Activated CD4-positive, alpha-beta T cell treated with anti-CD3 and anti-CD28 coated beads for 4 hours (primary cell): Measurements from ENCODE around the gene SEZ6.

Experiments used
- DNase-seq, 2 donors: peaks; one replicate each; pipeline ENCODE4 v3.0.0-alpha.2; 2020

Gene SEZ6

DNA sequence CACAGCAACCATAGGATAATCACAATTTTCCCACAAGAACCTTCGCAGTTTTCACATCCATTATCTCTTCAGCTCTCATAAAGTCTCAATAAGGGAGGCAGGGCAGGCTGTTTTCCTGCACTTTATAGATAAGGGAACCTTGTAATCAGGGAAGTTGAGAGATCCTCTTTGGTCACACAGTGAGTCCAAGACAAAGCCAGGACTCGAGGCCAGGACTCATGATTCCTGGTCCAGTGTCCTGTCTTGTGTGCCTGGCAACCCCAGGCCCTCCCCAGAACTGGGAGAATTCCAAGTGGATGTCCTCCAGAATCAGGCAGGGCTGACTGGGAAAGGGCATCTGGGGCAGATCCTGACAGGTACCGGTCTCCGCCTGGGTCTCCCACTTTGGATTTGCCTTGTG is 31.4 kb downstream of the SEZ6 start:
- no peak for DNase-seq

DNA sequence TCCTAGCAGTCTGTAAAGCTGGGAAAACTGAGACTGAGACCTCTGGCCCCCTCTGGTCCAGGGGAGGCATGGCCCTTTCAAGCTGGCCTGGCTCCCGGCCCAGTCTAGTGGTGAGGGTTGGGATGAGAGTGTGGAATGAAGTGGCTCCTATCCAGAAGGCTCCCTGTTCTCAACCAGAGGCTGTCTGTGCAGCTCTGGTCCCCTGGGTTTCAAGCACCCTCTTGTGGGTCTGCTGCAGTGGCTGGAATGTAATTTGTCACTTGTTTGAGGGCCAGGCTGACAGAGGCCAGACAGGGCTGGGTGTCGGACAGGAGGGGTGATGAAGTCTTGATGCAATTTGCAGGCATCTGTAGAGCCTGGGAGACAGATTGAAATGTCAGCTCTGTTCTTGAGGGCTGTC is 32.4 kb downstream of the SEZ6 start:
- DNase-seq: no peak

DNA sequence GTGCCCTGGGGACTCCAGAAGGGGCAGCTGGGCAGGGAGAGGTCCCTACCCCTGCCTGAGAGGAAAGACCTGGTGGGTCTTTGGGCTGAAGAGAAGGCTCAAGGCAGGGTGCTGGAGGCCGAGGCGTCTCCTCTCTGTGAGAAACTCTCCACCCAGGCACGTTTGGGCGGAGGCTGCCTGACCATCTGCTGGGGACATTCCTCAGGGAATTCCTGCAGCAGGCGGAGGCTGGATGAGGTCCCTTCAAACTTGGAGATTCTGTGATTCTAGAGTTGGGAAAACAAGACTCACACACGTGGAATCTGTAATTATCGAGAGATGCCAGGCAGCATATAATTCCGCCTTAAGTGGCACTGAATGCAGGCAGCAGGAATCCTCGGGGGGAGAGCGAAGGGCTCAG is 33.4 kb downstream of the SEZ6 start:
- no peak for DNase-seq

DNA sequence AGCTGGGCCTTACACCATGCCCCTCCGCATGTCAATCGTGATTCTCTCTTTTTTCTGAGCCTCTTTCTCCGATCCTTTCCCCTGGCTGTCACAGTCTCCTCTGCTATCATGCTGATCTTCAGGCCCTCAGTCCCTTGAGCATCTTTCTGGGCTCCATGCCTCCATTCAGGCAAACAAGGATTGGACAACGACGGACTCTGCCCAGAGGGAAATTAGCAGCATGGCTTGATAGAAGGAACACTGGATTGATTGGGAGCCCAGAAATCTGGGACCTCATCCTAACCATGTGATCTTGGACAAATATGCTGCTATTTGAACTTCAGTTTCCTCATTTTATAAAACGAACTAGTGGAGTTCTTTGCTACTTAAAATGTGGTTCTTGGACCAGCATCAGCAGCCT is 35.0 kb downstream of the SEZ6 start:
- no peak for DNase-seq

DNA sequence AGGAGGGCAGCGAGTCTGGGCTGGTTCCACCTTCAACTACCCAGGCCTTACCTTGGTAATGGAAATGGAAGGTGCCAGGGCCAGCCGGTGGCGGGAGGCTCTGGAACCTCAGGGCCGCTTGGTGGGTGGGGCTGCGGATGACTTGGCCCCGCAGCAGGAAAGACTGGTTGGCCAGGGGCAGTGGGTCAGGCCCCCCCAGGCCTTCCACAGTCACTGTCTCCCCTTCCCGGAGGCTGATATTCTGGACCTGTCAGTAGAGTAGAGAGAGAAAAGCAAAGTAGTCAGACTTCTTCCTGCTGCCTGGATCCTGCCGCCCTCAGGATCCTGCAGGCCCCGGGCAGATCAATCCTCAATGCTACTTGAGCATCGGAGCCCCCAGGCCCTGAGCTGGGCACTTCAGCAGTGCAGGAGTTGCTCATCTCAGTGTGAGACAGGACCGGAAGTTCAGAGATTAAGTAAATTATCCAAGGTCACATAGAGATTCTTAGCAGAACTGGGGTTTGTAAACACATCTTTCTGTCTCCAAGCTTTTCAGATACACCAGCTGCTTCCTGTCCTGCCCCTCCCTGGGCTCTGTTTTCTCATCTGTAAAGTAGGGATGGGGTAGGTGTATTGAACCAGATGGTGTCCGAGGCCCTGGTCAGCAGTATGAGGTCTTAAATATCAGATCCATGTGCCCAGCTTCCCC is 36.0 kb downstream of the SEZ6 start:
- DNase-seq: no peak

DNA sequence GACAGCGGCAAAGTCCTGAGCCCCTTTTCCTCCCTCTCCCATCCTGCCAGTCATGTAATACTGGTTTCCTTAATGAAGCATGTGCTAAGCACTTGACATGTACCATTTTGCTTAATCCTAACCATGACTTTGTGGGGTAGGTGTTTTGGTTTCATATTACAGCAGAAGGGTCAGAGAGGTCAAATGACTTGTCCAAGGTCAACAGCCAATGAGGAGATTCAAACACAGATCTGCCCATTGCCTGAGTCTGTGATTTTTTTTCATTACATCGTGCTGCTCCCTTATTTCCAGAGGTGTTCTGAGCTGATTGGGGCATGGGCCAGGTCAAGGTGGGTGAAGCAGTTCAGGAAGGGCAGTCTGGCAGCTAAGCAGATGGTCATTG is 36.9 kb downstream of the SEZ6 start:
- DNase-seq: no peak

DNA sequence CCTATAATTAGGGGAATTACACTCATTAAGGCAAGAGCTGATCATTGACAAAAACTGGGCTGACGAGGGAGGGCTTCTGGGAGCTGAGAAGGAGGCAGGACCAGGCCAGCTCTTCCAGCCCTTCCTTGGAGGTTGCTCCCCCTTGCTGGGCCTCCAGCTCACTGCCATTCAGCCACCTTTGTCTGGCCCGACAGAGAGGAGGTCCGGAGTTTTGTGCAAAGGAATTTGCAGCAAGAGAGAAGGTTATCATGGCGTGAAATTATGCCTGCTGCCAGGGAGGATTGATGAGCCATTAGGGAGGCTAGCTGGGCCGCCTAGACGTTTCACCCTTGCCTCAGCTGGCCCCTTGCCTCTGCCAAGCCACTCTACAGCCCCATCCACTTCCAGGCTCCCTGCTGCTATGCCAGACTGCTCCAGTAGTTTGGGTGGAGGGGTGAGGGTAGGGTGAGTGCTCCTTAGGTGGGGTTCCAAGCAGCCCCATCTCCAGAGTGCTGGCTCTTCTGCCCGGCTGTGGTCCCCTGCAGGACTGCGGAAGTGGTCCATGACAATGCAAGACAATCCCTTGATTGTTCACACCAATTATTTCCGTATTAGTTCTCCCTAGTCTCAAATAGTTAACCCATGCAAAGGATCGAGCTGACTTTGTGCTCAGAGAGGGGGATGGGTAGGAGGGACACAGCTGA is 37.5 kb downstream of the SEZ6 start:
- DNase-seq: no peak

DNA sequence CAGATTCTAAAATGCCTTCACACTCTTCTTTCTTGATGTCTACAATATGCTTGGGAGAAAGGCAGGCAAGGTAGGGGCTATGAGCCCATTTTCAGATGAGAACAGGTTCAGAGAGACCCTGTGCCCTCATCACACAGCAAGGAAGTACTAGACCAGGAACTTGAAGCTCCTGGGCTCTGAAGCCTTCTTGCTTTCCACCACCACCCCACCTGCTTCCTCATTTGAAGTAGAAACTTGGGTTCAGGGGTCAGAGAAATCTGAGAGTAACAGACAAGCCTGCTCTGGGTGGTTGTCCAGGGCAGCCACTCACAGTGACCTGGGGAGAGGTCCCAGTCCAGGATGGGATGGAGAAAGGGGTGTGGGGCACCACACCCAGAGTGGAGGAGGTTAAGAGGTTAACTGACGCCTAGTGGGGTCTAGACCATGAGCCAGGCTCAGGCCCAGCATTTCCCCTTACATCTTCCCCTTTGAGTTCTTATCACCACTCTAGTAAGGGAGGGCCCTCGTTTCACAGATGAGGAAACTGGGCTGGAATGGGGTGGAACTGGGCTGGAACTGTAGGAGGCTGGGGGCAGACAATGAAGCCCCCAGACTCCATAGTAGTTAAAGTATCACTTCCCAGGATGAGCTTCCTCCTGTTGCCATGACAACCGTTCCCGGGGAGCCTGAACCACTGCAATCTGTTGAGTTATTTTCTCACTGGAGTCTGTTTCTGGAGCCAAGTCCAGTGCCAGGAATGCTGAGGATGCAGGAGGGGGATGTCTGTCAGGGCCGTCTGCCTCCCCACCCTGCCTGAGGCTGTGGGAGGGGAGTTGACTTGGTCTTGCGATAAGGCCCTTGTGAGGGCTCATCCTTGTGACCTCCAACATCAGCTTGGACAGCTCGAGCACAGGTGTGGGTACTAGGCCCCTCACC is 38.4 kb downstream of the SEZ6 start:
- no peak for DNase-seq

DNA sequence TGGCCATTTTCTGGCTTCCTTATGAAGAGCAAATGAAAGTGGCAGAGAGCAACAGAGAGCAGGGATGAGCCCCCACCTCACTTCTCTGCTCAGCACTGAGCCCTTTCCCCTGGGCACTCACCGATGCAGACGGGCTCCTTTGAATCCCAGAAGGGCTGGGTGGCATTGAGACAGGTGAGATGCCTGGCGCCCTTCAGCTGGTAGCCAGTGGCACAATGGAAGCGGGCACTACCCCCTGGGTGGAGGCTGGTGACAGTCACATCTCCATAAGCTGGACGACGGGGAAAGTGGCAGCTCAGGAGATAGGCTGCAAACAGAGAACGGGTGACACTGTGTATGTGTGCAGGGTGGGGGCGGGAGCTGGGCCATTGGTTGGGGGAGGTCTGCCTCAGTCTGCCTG is 42.0 kb downstream of the SEZ6 start:
- no peak for DNase-seq

DNA sequence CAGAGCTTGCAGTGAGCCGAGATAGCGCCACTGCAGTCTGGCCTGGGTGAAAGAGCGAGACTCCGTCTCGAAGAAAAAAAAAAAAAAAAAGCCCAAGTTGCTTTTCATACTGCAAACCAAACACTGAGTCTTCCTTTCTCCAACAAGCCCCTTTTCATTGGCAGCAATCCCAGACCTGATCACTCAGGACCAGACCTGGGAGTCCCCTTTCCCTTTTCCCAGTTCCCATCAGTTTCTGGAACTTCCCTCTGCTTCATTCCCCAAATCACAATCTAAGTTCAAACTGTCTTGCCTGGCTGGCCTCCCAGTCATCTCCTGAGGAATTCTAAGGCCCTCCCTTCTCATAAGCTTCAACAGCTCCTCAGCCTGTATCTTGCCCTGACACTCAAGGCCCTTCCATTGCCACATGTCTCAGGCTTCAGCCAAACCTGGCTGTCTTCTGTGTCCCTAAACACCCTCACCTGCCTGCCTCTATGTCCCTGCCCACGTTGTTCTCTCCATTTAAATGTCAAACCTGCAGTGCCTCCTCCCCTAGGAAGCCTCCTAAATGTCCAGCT is 42.7 kb downstream of the SEZ6 start:
- DNase-seq: no peak

DNA sequence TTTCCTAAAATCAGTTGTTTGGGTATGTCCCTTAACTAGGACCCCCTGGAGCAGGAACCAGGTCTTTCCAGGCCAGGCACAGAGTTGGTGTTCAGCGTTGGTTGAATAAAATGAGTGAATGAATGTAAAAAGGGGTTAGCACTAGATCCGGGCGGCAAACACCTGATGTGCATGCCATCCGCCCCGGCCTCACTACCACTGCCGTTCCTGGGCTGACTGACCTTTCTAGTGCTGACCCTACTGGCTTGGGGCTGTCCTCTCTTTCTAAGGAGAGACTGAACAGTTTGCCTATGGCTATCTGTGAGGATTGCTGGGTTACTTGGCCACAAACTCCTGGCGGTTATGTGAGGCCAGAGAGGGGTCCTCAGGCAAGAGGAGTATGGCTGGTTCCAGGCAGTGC is 44.4 kb downstream of the SEZ6 start:
- DNase-seq: no peak

DNA sequence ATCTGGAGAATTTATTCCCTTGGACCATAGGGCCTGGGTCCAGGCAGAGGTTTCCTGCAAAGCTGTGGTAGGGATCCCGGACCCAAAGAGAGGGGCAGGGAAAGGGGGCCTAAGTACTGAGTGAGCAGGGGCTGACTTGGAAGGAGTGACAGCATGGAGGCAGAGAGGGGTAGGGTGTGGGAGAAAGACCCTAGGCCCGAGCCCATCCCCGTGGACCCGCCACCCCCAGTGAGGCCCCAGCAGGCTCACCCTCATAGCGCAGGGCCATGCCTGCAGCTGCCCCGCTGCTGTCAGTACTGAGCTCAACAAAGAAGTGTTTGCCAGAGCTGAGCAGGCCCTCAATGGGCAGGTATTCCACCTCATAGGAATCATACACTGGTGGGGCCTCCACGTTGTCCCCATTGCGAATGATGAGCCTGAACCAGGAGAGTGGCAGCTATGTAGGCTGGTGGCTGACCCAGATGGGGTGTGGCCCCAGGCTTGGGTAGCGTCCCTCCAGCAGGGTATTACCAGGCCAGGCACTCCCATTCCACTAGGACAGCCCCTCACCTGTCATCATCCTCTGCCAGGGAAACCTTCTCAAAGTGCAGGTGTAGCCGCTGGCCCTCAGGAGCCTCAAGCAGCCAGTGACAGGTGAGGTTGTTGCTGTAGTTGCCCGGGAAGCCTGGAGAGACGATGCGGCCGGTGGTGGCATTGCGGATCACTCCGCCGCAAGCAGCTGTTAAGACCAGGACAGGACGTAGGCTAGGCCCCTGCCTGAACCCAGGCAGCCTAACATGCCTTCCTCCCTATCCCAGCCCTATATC is 45.4 kb downstream of the SEZ6 start:
- no peak for DNase-seq

DNA sequence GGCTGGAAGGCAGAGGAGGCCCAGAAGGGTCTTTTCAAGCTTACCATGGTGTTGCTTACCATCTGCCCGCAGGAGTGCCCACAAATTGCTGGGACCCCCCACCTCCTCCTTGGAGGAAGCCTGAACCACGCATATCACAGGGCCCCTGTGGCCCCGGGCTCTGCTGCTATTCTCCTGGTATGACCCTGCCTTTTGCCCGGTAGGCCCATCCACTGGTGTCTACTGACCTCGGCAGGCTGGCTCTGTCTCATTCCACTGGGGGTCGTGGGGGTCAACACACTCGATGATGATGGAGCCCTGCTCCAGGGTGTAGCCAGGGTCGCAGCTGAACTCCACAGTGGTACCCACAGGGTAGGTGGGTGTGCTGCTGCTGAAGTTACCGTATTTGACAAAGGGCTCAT is 46.4 kb downstream of the SEZ6 start:
- DNase-seq: no peak

DNA sequence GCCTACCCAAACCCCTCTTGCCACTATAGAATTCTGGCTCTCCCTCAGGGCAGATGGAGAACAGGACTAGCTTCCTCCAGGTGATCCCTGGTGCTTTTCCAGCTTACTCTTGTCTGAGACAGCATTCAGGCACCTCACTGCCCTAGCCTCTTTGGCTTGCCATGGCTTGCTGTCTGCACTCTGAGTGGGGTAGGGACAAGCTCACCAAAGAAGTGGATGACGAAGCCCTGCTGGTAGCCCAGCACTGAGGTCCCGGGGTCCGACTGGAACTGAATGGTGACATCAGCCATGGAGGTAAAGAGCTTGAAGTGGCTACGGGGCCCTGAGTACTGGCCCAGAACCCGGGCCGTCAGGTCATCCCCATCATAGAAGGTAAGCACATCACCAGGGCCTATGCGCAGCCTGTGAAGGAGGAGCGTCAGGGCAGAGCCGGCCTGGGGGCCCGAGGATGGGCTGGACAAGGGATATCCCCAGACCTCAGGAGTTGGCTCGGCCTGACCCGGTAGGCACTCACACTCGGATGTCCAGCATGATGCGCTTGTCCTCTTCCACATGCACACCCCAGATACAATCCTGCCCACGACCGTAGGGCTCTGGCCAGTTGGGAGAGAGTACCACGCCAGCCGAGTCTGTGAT is 46.9 kb downstream of the SEZ6 start:
- no peak for DNase-seq

DNA sequence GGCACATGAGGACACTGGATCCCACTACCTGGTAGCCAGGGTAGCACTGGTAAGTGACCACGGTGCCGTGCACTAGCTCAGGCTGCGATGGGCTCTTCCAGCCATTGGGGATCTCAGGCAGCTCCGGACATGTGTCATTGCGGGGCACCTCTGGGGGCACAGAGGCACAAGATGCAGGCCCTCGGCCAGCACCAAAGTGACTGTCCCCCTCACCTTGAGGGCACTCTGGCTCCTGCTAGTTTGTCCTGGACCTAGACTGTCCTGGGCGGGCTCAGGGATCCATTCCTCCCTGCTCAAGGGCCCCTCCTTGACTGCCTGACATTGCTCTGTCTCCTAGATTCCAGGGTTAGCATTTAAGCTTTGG is 47.9 kb downstream of the SEZ6 start:
- no peak for DNase-seq

DNA sequence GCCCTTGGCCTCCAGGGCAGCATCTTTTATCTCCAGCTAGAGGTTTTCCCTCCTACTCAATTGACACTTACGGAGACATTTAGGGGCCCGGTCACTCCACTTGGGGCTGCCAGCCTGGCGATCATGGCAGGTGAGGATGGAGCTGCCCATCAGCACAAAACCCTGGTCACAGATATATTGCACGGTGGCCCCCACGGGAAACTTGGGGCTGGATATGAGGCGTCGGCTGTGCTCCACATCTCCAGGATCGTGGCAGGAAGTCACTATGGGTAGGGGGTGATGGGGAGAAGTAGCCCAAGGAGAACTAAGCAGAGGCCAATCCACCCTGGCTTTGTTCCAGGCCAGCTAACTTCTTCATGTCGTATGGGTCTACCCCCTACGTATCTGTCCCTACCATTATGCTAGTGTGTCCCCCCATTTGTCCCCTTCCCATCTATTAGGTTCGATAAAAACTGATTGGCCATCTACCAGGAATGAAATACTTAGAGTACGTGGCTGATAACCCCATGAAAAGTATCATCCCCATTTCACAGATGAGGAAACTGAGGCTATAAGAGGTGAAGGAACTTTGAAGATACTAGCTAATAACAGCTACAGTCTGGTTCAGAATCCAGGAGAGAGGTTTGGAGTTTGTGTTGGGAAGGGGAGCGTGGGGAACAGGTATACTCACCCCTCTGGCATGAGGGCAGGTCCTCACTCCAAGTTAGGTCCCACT is 48.4 kb downstream of the SEZ6 start:
- no peak for DNase-seq

DNA sequence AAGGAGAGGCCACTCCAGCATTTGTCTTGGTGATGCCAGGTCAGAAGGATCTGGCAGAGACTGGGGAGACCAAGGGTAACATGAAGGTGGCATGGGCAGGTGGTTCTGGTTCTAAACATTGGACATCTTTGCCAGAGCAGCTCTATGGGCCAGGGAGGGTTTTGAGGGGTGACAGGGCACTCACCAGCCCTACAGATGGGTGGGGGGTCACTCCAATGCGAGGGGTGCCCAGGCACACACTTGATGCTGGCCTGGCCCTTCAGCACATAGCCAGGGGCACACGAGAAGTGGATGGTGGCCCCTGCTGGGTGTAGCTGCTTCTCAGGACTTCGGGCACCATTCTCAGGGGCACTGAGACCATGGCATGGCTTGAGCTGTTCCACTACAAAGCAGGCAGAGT is 49.0 kb downstream of the SEZ6 start:
- DNase-seq: no peak

DNA sequence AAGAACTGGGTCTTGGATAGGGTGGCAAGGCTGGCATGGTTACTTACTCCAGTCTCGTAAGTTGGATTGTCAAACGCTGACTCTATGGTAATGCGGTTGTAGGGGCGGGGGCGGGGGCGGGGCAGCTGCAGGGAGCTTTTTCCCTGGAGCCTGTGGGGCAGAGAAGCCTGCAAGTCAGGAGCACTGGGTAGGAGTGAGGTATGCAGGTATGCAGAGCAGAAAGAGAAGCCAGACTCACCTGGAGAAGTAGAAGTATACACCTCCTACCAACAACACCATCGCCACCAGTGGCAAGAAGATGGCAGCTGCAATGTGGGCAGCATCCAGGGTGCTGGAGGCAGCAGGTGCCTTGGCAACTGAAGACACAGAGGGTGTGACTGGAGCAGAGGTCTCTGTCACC is 49.7 kb downstream of the SEZ6 start:
- no peak for DNase-seq

DNA sequence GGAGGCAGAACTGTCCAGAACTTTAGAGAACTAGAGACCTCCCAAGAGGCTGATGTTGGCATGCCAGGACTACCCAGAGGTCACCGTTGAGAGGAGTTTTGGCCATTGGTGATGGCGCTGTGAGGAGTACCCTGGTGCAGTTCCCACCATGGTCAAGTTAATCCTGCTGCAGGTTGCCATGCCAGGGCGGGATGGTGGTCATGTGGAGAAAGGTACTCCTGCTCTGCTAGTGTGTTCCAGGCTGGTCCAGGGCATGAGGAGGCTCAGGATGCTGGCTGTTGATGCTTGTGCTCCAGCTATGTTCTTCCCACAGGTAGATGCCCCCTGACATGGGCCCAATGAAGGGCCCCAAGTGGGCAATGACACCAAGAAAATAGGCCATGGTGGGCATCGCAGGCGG is 50.4 kb downstream of the SEZ6 start:
- DNase-seq: no peak

DNA sequence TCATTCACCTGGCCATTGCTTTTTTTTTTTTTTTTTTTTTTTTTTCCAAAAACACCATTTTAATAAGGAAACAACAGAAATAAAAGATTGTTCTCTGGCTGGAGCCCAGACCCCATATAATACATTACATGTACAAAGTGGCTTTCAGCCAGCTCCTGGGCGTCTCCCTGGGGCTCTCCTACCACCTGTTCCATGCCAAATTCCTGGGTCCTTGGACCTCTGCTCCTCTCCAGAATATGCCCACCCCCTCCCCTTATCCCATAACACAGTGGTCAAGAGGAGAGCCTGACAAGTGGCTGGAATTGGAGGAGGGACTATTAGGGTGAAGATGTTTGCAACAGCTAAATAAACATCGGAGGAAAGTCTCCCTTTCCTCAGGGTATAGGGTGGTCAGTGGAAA is 50.9 kb downstream of the SEZ6 start:
- DNase-seq: no peak

DNA sequence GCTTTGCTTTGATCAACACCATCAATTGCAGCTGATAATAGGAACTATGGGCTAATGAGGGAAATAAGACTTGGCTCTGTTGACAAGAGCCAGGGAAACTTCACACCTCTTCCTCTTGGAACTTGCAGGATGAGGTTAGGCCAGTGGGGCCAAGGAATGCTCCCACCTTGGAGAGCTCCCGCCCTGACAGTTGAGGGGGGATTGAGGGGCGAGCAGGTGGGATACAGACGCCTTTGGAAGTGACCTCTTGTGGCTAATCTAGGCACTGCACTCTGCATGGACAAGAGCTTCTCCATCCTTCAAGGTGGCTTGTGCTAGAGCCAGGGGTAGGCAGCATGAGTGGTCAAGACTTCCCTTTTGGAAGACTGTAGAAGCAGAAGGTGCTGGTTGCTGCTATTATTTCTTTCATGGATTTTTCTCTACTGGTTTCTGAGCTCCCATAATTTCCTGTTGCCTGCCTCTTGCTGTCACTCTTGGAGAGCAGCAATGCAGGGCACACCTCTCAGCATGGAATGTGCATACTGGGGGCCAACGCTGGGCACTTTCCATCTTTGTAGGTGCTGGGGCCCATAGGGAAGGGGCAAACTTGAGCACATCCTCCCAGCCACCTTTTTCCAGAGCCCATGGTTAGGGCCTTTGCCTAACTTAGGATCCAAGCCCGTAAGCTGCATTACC is 52.3 kb downstream of the SEZ6 start:
- DNase-seq: peak; percentile 36 to 54
